ENCODE results near the gene ANKRD63.

The ANKRD63 gene

GRCh38 chr15:40276927-40277326, 5.9 kb downstream of the ANKRD63 start:
- no peak for DNase-seq

- DNase-seq = no peak
Observed at GRCh38 chr15:40275954-40276353, 6.9 kb downstream of the ANKRD63 start.

- no peak for DNase-seq
Observed at GRCh38 chr15:40275523-40275922, 7.3 kb downstream of the ANKRD63 start.

- peak; percentile 18 to 37 for DNase-seq
Observed at GRCh38 chr15:40274350-40275274, 8.3 kb downstream of the ANKRD63 start.

GRCh38 chr15:40273428-40273827, 9.4 kb downstream of the ANKRD63 start:
- no peak for DNase-seq

GRCh38 chr15:40272485-40273056, 10.3 kb downstream of the ANKRD63 start:
- no peak for DNase-seq

- no peak for DNase-seq
Observed at GRCh38 chr15:40271685-40272484, 11.0 kb downstream of the ANKRD63 start.

GRCh38 chr15:40270246-40270995, 12.4 kb downstream of the ANKRD63 start:
- DNase-seq = no peak

GRCh38 chr15:40269604-40270003, 13.3 kb downstream of the ANKRD63 start:
- no peak for DNase-seq

GRCh38 chr15:40267670-40268069, 15.2 kb downstream of the ANKRD63 start:
- no peak for DNase-seq

- no peak for DNase-seq
Observed at GRCh38 chr15:40266828-40267304, 16.0 kb downstream of the ANKRD63 start.

GRCh38 chr15:40265875-40266274, 17.0 kb downstream of the ANKRD63 start:
- DNase-seq = no peak

- DNase-seq = no peak
Observed at GRCh38 chr15:40265355-40265754, 17.5 kb downstream of the ANKRD63 start.

GRCh38 chr15:40264321-40265153, 18.3 kb downstream of the ANKRD63 start:
- no peak for DNase-seq

GRCh38 chr15:40263024-40263754, 19.7 kb downstream of the ANKRD63 start:
- no peak for DNase-seq

- no peak for DNase-seq
Observed at GRCh38 chr15:40259021-40259420, 23.8 kb downstream of the ANKRD63 start.

- no peak for DNase-seq
Observed at GRCh38 chr15:40258544-40258943, 24.3 kb downstream of the ANKRD63 start.

GRCh38 chr15:40257656-40258450, 25.0 kb downstream of the ANKRD63 start:
- no peak for DNase-seq

- DNase-seq = no peak
Observed at GRCh38 chr15:40256638-40257235, 26.1 kb downstream of the ANKRD63 start.

GRCh38 chr15:40255033-40255432, 27.8 kb downstream of the ANKRD63 start:
- no peak for DNase-seq

Data from NCI-H187 (cell line).